ENCODE measurements around the gene NLN. TPM values are rescaled to one million over a fixed set of nuclear protein-coding genes. Genes with fewer than 3 reads are reported as not detected.
"Not testable (repeated sequence)": the region's sequence is repeated elsewhere in the genome, so short reads cannot be mapped to it uniquely, and the experiment has no call there.

NLN gene
- total RNA-seq, 4 donors from 2014 or later = 1.6 to 16.5 (median 9.0) TPM

DNA sequence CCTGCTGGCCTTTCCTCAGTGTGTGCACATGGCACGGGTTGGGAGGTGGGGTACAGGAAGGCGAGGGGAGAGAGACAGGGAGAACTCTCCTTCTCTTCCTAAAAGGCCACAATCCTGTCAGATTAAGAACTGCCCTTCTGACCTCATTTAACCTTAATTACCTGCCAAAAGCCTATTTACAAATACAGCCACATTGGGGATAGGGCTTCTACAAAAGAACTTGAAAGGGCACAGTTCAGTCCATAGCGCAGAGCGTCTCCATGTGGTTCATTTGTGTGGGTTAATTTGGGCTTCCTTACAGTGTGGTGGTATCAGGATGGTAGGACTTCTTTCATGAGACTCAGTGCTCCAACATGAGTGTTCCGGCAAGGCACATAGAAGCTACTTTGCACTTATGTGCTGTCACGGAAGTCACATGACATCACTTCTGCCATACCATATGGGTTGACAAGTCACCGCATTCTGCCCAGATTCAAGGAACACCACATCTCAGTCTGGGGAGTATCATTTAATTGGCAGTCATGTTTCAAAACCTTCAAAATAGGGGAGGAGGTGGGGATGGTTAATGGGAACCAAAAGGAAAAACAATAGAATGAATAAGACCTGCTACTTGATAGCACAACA lies 46.8 kb downstream of the NLN start:
- no peaks in the 10 kb centered on the region for H3K9me3 ChIP-seq
- 93 to 100% methylated on average over 3 to 7 of the region's 7 CpGs for WGBS, 2 donors (ENCODE audit: low coverage in 1 of 2)
- no peak overlapping the region for H3K27ac ChIP-seq
- in situ Hi-C loops (cut with MboI; ENCODE audit: low pct_ligation_motif_present in 1 of 4, low pct_unique_long_range_greater_than_20kb in 1 of 4, low sequenced_read_pairs in 3 of 4) = no loop called here
- no peaks in the 10 kb centered on the region for H3K27me3 ChIP-seq
- intact Hi-C loops (cut with DNase I; ENCODE audit: low total_unique reads) = no loop called here
- H3K4me3 ChIP-seq = no peak overlapping the region
- TF ChIP-seq EP300 (IDR thresholded peaks at IDR 0.05; ENCODE audit: low read depth) (no peak), POLR2A (IDR thresholded peaks at IDR 0.05) (no peak), POLR2AphosphoS5 (IDR thresholded peaks at IDR 0.05) (no peak)
- TF ChIP-seq, protein P1, sequence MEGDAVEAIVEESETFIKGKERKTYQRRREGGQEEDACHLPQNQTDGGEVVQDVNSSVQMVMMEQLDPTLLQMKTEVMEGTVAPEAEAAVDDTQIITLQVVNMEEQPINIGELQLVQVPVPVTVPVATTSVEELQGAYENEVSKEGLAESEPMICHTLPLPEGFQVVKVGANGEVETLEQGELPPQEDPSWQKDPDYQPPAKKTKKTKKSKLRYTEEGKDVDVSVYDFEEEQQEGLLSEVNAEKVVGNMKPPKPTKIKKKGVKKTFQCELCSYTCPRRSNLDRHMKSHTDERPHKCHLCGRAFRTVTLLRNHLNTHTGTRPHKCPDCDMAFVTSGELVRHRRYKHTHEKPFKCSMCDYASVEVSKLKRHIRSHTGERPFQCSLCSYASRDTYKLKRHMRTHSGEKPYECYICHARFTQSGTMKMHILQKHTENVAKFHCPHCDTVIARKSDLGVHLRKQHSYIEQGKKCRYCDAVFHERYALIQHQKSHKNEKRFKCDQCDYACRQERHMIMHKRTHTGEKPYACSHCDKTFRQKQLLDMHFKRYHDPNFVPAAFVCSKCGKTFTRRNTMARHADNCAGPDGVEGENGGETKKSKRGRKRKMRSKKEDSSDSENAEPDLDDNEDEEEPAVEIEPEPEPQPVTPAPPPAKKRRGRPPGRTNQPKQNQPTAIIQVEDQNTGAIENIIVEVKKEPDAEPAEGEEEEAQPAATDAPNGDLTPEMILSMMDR (IDR thresholded peaks at IDR 0.05) = no peak
- no peaks in the 10 kb centered on the region for H3K36me3 ChIP-seq
- DNase-seq = no peak
- no peaks in the 10 kb centered on the region for H3K4me1 ChIP-seq

DNA sequence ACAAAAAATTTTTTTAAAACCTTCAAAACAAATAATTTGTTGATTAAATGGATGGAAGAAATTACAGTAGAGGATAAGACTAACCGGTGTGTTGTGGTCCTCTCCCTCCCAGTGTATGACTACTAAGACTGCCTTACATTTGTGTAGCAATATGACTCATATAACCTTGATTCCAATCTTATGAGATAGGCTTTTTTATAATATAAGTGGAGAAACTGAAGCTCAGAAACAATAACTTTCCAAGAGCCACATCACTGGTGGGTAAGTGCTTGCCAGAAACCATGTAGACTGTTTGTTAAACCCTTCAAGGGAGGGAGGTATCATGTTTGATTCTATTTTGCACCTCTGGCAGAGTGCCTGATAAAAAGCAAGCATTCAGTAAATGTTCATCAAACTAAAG lies 47.5 kb downstream of the NLN start:
- Histone ChIP-seq H3K9me3 (no peaks in the 10 kb centered on the region), H3K27me3 (no peaks in the 10 kb centered on the region), H3K36me3 (no peaks in the 10 kb centered on the region), H3K4me3 (no peak overlapping the region), H3K4me1 (no peaks in the 10 kb centered on the region), H3K27ac (no peak overlapping the region)
- DNase-seq = no peak
- no peak for TF ChIP-seq POLR2AphosphoS5 (IDR thresholded peaks at IDR 0.05)
- no peak for TF ChIP-seq EP300 (IDR thresholded peaks at IDR 0.05; ENCODE audit: low read depth)
- TF ChIP-seq, protein P1 (IDR thresholded peaks at IDR 0.05) = no peak
- TF ChIP-seq POLR2A (IDR thresholded peaks at IDR 0.05) = no peak
- WGBS, 2 donors (ENCODE audit: low coverage in 1 of 2) = 48 to 50% methylated on average over 1 of the region's 1 CpG
- in situ Hi-C loops (cut with MboI; ENCODE audit: low pct_ligation_motif_present in 1 of 4, low pct_unique_long_range_greater_than_20kb in 1 of 4, low sequenced_read_pairs in 3 of 4) (no loop called here), intact Hi-C loops (cut with DNase I; ENCODE audit: low total_unique reads) (no loop called here)

DNA sequence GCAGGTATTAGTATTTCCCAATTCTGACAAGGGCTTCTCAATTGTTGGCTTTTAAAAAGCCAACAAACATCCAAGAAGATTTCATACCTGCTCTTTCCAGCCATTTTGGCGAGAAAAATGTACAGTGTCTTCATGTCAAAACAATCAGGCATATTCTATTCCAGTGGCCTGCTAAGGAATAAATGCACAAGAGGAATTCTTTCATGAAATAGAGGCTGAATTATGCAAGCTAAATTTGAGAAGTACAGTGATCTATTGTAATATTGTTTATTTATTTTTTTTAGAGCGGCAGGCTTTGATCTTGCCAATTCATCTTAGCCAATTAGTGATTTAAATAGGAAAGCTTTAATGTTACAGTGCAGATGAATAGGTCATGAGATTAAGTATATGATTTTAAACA lies 49.3 kb downstream of the NLN start:
- no peak for DNase-seq
- H3K4me3 ChIP-seq = no peak overlapping the region
- no peaks in the 10 kb centered on the region for H3K36me3 ChIP-seq
- no peak overlapping the region for H3K27ac ChIP-seq
- WGBS, 2 donors (ENCODE audit: low coverage in 1 of 2) = 94 to 95% methylated on average over 2 of the region's 2 CpGs
- intact Hi-C loops (cut with DNase I; ENCODE audit: low total_unique reads) = no loop called here
- TF ChIP-seq, protein P1 (IDR thresholded peaks at IDR 0.05) = no peak
- TF ChIP-seq POLR2A (IDR thresholded peaks at IDR 0.05) = no peak
- in situ Hi-C loops (cut with MboI; ENCODE audit: low pct_ligation_motif_present in 1 of 4, low pct_unique_long_range_greater_than_20kb in 1 of 4, low sequenced_read_pairs in 3 of 4) = loop anchor here in 1 of 4 donors (10.0 kb wide), 1 partner anchor 164 kb away; no protein-coding TSS in a partner anchor
- no peaks in the 10 kb centered on the region for H3K9me3 ChIP-seq
- no peaks in the 10 kb centered on the region for H3K27me3 ChIP-seq
- no peaks in the 10 kb centered on the region for H3K4me1 ChIP-seq

DNA sequence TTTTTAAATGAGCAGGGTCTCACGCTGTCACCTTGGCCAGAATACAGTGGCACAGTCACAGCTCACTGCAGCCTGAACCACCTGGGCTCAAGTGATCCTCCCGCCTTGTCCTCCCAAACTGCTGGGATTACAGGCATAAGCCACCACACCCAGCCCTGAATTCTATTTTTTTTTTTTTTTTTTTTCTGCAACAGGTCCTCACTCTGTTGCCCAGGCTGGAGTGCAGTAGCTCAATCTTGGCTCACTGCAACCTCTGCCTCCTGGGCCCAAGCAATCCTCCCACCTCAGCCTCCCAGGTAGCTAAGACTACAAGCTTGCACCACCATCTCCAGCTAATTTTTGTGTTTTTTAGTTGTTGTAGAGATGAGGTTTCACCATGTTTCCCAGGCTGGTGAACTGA lies 51.0 kb downstream of the NLN start:
- intact Hi-C loops (cut with DNase I; ENCODE audit: low total_unique reads); H3K4me1 ChIP-seq; H3K4me3 ChIP-seq; H3K36me3 ChIP-seq; DNase-seq; H3K27ac ChIP-seq; H3K27me3 ChIP-seq; H3K9me3 ChIP-seq: not testable (repeated sequence)
- in situ Hi-C loops (cut with MboI; ENCODE audit: low pct_ligation_motif_present in 1 of 4, low pct_unique_long_range_greater_than_20kb in 1 of 4, low sequenced_read_pairs in 3 of 4) = loop anchor here in 1 of 4 donors (10.0 kb wide), 1 partner anchor 162 kb away; no protein-coding TSS in a partner anchor
- WGBS, 2 donors (ENCODE audit: low coverage in 1 of 2) = 93 to 98% methylated on average over 2 of the region's 2 CpGs

DNA sequence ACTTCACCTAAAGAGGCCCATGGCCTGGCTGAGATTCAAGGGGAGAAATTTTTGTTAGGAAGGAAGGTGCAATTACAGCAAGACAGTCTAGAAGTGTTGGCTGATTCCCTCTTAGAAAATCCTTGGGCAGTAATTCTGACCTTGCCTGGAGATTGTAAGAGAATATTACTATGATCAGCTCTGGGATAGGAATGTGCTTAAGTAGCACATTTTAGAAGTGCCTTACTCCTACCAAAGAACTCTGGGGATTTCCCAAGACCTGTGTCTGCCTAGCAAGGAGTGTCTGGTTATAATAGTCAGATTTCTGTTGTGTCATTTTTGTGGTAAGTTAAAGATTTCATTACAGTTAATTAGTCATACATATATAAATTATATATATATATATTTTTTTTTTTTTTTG lies 52.3 kb downstream of the NLN start:
- Histone ChIP-seq H3K9me3 (no peaks in the 10 kb centered on the region), H3K36me3 (no peaks in the 10 kb centered on the region), H3K4me3 (no peak overlapping the region), H3K27ac (no peak overlapping the region), H3K4me1 (no peaks in the 10 kb centered on the region), H3K27me3 (no peaks in the 10 kb centered on the region)
- in situ Hi-C loops (cut with MboI; ENCODE audit: low pct_ligation_motif_present in 1 of 4, low pct_unique_long_range_greater_than_20kb in 1 of 4, low sequenced_read_pairs in 3 of 4) (loop anchor here in 1 of 4 donors (10.0 kb wide), 1 partner anchor 160 kb away; no protein-coding TSS in a partner anchor), intact Hi-C loops (cut with DNase I; ENCODE audit: low total_unique reads) (no loop called here)
- DNase-seq = no peak
- TF ChIP-seq POLR2AphosphoS5 (IDR thresholded peaks at IDR 0.05) = no peak
- TF ChIP-seq POLR2A (IDR thresholded peaks at IDR 0.05) = no peak
- no peak for TF ChIP-seq EP300 (IDR thresholded peaks at IDR 0.05; ENCODE audit: low read depth)
- TF ChIP-seq, protein P1 (IDR thresholded peaks at IDR 0.05) = no peak
